Middle frontal gyrus (tissue), 1 donor: Measurements from ENCODE around the gene MAP4K3.

Experiments
- DNase-seq: peaks from one replicate; pipeline ENCODE4 v3.0.0-alpha.2; 2015; ENCODE audit warnings: low spot score; ENCODE audit errors: extremely low spot score

MAP4K3 gene

DNA sequence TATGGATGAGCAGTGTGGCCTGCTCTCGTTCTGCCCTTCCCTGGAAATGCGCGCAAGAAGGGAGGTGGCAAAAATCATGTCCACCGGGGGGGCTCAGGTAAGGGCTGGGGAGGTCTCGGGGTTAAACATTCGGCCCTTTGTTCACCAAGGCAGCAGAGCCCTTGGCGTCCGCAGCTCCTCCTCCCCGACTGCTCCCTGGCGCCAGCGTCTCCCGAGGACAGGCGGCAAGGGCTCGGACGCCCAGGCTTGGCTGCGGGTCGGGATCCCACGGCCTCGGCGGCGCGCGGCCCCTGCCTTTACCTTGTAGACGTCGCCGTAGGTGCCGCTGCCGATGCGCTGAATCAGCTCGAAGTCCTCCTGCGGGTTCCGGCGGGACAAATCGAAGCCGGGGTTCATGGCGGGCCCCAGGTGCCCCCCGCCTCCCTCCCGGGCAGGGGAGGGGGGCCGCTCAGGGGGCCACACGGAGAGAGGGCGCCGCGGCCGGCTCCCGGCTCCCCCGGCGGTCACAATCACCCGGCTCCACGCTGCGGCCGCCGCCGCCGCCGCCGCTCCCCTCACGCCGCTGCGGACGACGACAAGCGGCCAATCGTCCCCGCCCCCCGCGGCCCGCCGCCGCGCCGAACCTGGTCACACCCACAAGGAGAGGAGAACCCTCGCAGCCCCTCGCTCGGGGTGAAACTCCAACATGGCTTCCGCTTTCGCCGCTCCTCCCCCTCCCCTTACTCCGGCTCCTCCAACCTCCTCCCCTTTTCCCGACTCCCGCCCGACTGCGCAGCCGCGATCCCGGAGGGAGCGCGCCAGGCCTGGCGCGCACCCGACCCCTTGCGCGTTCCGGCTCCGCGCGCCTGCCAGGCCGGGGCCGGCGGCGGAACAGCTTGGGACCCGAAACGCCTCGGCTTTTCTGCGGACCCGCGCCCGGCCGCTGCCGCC lies at the start of gene MAP4K3:
MAP4K3 (minus strand) TSS at position 694 of the 930 bp plus-strand sequence; CDS start at position 396, 298 bp downstream.
- DNase-seq: peak; percentile 83

- DNase-seq: no peak
Measured at GRCh38 chr2:39486071-39486470, 49.0 kb upstream of the MAP4K3 start.

DNA sequence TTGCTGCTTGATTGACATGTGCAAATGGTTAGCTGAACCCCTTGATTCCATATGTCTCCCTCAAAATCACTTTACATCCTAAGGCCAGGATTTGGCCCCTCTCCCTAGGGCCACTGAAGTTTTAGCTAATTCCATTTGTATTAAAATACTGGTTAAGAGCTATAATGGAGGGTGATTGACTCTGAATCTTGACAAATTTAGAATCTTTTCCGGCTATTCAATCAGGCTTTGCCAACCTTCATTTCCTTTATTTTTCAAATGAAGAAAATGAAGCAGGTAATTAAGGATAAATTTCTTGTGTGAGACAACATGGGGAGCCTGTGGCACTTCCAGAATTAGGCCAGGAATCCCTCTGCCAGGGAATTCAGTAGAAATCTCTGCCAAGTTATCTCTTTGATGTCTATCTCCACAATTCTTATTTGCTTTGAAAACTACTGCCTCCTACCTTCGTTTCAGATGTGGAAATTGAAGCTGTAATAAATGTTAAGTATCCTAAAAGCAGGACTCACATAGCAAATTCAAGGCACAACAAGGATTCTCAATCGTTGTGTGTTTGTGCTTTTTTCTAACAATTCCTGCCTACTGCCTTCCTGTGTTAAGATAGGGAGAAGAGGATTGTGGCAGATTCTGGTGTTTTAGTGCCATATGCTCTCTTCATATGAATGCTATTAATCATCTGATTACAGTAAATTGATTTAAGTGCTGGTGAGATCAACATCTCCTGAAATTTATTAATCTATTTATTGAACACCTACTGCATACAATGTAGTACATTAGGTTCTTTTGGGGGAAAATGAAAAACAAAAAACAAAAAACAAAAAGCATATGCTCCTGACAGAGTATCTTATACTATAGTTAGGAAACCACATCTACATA lies 47.8 kb upstream of the MAP4K3 start:
- no peak for DNase-seq

GRCh38 chr2:39484206-39484605 lies 47.1 kb upstream of the MAP4K3 start:
- DNase-seq: no peak

DNA sequence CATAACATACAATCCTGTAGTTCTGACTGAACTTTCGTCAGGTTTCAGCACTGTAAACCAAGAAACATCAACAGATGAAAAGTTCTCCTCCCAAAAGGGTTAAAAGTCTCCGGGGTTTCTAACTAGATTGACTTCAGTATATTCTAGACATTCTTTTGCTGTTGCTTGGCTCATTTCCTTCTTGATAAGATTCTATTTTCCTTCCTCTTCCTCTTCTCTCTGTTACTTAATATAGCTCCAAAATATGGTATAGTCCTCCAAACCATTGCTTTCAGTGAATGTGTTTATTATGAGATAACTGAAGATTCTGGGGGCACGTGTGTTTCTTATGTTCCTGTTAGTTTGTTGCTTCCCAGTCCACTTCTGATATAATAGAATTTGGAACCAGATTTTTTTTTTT lies 46.4 kb upstream of the MAP4K3 start:
- no peak for DNase-seq

DNA sequence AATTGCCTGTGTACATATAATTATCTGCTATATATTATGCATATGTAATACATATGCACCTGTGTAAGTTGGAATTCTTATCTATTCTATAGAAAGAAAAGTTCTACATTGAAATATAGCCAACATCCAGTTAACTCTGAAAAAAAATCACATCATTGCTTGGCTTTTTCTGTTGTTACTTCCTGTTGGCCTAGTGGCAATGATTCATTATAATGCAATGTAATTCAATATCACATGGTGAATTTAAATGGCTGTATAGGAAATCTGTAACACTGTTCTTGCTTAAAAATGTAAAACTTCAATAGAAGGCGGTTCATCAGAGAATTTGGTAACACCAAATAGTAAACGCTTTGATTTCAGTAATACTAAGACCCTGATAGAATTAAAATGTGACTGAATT lies 44.5 kb upstream of the MAP4K3 start:
- no peak for DNase-seq

GRCh38 chr2:39479696-39480095 lies 42.6 kb upstream of the MAP4K3 start:
- no peak for DNase-seq

GRCh38 chr2:39479053-39479670 lies 42.1 kb upstream of the MAP4K3 start:
- no peak for DNase-seq

- DNase-seq: no peak
Measured at GRCh38 chr2:39476524-39476923, 39.4 kb upstream of the MAP4K3 start.

DNA sequence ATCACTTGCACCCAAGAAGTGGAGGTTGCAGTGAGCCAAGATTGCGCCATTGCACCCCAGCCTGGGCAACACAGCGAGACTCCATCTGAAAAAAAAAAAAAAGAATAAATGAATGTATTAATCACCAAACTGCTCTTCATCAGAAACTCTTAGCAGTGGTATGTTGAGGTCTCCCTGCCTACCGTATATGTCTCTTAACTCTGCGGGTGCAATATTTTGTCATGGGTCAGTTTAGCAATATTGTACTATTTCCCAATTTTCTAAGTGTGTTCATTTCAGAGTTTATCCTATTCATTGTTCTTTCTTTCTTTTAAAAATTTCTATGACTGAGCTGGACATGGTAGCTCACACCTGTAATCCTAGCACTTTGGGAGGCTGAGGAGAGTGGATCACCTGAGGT lies 37.9 kb upstream of the MAP4K3 start:
- no peak for DNase-seq

- no peak for DNase-seq
Measured at GRCh38 chr2:39470580-39470979, 33.5 kb upstream of the MAP4K3 start.

DNA sequence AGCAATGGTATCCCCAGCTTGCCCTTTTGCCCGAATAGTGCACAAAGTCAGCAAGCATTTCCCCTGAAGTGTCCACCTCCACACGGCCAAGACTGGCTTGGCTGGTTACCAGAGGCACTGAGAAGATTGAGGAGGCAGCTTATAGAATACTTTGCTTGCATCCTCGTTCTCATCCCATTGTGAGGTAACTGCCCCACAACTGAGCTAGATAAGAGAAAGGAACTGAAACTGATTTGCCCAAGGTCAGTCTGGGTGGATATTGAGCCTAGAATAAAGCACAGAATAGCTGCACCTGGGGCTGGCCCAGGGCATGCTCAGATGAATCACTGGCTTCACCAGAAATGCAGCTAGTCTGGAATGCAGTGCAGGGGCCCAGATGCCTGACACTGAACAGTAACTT lies 32.7 kb upstream of the MAP4K3 start:
- DNase-seq: no peak

DNA sequence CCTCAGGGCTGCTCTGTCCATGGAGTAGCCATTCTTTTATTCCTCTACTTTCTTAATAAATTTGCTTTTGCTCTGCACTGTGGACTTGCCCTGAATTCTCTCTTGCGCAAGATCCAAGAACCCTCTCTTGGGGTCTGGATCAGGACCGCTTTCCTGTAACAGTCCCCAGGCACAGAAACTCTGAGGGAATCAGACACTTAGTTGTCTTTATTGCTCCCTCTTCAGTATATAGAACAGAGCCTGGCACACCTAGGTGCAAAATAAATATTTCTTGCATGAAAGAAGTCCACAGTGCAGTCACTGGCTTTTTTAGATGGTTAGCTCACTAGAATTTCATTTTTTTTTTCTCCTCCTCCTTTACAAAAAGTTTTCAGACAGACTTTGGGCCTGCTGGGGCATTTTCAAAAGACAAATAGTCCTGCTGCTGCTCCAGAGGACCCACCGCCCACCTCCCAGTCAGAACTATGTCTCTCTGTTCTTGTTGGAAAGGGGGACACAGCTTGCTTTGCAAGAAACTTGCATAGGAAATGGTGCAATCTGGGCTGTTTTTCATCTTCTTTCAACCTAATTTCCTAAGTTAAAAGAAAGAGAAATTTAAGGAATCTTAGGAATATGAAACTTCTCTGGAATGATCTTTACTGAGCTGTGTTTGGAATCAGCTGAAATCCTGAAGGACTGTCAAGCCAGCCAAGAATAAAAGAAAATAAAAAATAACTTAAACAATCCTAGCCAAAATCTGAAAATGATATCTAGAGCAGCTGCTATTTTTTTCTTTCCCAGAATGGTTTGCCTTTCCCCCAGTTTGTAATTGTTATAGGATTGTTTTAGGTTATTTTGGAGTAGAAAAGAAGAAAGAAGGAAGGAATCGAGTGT lies 31.7 kb upstream of the MAP4K3 start:
- no peak for DNase-seq

GRCh38 chr2:39466311-39466710 lies 29.2 kb upstream of the MAP4K3 start:
- no peak for DNase-seq

DNA sequence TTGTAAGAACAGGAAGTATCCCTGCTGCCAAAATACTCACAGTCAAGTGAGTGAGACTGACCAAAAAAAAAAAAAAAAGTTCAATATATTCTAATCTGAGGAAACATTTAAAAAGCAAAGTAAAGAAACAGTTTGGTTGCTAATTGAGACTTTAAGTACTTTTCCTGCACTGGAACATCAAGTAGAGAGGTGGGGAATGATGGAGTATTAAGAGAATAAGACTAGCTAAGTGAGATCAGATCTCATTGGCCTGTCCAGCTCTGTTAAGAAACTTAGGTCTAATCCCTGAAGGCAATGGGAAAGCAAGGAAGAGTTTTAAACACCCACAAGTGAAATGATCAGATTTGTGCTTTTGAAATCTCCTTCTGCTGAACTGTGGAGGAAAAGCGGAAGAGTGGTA lies 27.8 kb upstream of the MAP4K3 start:
- DNase-seq: no peak

DNA sequence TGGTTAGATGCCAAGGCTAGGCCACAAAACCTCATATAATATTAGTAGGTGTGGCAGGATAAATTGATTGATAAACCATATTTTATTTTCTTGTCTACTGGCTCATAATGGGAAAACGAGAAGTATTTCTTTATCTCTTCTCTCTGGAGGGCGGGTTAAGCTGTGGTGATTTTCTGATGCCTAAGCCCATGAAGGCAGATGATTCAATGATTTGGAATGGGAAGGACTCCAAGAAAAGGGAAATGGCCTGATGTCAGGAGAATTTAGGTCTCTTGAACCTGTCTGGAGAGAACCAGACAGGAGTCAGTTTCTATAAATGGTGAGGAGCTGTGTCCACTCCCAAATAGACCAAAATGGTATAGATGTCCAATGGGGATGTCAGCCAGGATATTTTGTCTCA lies 18.7 kb upstream of the MAP4K3 start:
- no peak for DNase-seq

GRCh38 chr2:39452396-39452795 lies 15.3 kb upstream of the MAP4K3 start:
- DNase-seq: no peak

DNA sequence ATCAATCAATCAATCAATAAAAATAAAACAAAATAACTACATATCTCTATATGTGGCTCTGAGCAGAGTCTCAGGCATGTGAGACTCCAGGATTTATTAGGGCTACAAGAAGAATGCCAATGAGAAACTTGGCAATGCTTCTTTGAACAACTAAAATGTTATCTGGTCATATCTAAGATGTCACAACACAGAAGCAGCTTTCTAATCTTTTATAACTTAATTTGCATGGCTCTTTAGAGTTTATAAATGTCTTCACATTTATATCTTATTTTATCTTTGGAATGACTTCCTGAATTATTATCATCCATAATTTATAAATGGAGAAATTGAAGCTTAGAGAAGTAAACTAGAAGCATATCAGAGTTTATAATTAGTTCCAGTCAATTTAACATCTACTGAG lies 14.9 kb upstream of the MAP4K3 start:
- no peak for DNase-seq

- no peak for DNase-seq
Measured at GRCh38 chr2:39448169-39448502, 11.1 kb upstream of the MAP4K3 start.

DNA sequence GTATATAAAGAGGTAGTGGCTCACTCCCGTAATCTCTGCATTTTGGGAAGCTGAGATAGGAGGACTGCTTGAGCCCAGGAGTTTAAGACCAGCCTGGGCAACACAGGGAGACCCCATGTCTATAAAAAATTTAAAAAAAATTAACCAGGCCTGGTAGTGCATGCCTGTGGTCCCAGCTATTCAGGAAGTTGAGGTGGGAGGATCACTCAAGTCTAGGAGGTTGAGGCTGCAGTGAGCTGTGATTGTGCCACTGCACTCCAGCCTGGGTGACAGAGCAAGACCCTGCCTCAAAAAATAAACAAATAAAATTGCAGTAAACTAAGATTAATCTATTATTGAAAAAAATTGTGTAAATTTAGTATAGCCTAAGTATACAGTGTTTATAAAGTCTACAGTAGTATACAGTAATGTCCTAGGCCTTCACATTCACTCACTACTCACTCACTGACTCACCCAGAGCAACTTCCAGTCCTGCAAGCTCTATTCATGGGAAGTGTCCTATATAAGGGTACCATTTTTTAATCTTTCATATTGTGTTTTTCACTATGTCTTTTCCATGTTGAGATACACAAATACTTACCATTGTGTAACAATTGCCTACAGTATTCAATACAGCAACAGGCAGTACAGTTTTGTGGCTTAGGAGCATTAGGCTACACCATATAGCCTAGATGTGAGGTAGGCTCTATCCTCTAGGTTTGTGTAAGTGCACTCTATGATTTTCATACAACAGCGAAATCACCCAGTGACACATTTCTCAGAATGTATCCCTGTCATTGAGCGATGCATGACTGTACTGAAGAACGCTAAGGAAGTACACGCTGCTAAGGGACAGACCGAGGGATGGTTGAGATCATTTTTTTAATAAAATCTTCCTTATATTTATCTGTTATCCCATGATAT lies 10.4 kb upstream of the MAP4K3 start:
- DNase-seq: no peak
